NCI-H187 treated with DMSO at 0.1 percent for 48 hours (cell line): ENCODE data around the gene WNT3.

Source experiments
- DNase-seq: peaks from one replicate; lab custom pipeline; 2025; lab: John Stamatoyannopoulos, UW

Gene WNT3

DNA sequence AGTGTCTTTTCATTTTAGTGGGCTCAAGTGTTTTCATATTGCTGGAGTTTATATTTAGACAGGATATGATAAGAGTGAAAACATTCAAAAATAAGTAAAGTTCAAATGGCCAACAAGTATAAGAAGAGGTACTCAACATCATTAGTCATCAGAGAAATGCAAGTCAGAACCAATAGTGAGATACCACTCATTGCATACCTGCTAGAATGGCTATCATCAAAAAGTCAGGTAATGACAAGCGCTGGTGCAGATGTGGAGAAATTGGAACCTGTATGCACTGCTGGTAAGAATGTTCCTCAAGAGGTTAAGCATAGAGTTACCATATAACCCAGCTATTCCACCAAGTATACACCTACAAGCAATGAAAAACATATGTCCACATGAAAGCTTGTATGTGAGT, 87.8 kb downstream of the WNT3 start:
- DNase-seq: no peak

DNA sequence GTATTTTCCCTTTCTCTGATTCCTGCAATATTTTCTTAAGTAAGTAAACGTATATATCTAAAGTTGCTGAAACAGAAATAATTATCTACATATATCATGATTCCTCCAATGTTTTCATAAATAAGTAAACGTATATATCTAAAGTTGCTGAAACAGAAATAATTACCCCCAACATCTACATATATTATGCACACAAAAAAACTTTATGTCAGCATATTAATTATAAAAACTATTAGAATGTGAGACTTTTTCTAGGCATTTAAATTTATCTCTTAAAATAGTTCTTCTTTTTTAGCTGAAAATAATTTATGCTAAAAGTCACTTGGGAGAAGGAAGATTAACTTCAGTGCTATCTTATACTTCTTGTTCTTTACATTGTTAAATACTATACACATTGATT, 88.5 kb downstream of the WNT3 start:
- DNase-seq: no peak

DNA sequence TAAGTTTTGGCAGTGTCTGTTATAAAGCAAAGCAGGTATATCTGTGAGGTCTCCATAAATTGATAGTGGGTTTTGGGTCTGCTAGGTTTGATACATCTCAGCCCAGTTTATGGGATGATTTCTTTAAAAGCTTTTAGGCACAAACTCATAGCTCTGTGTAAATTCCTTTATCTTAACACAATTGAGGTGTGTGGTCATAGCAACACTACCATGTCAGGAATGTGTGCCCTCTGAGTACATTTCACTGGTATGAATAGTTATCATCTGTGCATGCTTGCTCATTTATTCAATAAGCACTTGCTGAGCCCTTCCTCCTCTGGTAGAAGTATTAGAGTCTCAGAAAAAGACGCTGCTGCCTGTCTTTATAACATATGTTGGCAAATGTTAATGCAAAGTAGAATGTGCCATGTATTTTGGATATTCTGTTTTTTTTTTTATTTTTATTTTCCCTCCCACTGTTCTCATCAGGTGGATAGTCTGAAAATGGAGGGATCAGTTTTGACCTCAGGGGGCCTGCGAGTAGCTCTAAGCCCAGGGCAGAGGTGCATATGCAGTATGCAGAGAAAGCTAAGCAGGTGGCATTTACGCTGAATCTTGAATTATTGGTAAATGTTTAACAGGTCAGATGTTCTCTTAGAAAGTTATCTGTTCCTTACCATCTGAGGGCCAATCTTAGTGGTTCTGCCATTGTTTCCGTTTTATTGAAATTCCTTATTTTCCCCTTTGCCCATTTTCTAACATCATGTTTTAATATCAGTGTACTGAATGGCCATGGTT, 90.7 kb downstream of the WNT3 start:
- no peak for DNase-seq

DNA sequence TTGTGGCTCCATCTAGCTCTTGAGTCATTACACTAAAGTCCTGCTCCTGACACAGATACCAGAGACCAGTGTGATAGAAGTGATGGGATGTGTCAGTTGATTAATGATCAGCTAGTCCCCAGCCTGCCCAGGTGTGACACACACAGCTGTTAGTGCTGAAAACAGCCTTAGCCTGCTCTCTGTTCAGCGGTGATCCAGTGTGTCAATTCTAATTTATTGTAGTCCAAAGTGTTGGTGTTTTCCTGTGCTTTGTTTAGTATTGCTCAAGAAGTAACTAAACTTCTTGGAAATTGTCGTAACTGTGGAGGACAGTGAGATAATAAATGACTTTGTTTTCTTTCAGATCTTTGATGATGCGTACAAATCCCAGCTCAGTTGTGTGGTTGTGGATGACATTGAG, 92.3 kb downstream of the WNT3 start:
- no peak for DNase-seq

DNA sequence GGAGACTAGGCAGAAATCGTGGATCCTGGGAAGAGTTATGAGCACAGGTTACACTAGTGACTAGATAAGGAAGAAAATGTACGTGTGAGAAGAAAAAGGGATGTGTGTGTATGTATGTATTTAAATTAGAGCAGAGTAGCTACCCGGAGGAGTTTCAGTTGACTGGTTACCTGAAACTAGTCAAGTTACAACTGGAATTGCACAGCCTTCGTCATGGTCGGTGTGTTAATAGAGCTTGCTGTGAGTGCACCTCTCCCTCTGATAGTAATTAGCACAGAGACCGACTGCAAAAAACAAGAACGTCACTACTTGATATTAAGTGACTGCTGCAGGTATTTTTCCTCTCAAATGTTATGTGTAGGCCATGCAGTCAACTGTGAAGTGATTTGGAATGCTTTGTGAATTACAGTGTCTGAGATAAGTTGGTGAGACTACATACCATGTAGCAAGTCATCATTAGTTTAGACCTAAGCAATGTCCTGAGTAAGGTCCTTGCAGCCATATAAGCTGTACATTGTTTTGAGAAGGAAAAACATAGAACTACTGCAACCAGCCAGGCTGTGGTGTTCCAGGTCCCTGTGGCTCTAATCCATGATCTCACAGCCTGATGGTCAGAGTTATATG, 95.7 kb downstream of the WNT3 start:
- no peak for DNase-seq

DNA sequence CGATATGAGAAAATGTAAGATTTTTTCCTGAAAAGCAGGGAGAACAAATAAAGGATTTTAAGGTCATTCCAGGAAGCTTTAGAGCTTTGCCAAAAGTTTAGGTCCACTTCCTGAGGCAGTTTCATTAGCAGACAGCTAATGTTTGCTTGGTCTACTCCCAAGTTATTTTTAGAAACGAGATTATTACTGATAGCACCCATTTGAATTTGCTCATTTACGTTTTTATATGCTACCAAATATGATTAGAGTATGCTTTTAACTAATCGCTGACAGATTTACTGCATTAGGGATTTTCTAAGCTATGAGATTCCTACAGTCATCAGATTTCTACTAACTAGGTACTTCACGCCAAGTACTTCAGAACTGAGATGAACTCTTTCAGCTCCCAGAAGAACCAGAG, 98.1 kb downstream of the WNT3 start:
- no peak for DNase-seq

DNA sequence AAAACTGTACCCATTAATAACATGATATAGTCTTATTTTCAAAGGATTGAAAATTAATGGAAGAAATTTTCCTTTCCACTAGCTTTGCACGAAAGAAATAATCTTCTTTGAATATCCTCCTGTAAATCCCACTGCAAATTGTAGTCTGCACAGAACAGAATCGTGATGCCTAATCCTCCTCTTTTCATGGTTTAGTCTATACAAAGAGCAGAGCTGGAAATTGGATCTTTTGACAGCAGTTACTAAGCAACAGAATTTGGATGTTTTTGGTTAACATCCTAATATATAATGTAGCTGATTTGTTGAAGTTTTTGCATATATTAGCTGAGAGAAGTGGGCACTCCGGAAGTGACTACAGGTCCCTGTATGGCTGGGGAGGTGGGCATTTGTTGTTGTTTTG, 98.6 kb downstream of the WNT3 start:
- DNase-seq: no peak

DNA sequence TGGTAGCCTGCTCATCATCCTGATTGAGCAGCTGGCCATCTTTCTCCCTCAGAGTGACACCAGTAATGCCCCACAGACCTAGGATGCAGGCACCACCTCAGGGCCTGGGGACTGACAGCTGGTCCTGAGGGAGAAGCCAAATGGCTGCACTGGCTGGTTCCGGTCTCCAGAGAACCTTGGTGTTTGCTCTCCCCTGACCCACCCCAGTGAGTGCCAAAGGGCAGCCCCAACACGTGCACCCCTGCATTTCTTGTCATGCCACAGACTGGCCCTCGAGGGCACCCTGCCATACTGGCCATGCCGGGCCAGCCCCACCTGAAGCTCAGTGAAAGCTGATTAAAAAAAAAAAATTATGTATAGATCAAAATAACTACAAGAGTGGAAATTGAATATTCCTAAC, 100.5 kb downstream of the WNT3 start:
- no peak for DNase-seq
